NCI-H345 treated with DMSO at 0.1 percent for 48 hours (cell line): Measurements from ENCODE around the gene ADGRA3.

ENCODE experiments used
- DNase-seq: peaks from one replicate; lab custom pipeline; 2025; ENCODE audit not compliant: unreplicated experiment; lab: John Stamatoyannopoulos, UW

ADGRA3 gene, protein sequence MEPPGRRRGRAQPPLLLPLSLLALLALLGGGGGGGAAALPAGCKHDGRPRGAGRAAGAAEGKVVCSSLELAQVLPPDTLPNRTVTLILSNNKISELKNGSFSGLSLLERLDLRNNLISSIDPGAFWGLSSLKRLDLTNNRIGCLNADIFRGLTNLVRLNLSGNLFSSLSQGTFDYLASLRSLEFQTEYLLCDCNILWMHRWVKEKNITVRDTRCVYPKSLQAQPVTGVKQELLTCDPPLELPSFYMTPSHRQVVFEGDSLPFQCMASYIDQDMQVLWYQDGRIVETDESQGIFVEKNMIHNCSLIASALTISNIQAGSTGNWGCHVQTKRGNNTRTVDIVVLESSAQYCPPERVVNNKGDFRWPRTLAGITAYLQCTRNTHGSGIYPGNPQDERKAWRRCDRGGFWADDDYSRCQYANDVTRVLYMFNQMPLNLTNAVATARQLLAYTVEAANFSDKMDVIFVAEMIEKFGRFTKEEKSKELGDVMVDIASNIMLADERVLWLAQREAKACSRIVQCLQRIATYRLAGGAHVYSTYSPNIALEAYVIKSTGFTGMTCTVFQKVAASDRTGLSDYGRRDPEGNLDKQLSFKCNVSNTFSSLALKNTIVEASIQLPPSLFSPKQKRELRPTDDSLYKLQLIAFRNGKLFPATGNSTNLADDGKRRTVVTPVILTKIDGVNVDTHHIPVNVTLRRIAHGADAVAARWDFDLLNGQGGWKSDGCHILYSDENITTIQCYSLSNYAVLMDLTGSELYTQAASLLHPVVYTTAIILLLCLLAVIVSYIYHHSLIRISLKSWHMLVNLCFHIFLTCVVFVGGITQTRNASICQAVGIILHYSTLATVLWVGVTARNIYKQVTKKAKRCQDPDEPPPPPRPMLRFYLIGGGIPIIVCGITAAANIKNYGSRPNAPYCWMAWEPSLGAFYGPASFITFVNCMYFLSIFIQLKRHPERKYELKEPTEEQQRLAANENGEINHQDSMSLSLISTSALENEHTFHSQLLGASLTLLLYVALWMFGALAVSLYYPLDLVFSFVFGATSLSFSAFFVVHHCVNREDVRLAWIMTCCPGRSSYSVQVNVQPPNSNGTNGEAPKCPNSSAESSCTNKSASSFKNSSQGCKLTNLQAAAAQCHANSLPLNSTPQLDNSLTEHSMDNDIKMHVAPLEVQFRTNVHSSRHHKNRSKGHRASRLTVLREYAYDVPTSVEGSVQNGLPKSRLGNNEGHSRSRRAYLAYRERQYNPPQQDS (N-terminal part only)

DNA sequence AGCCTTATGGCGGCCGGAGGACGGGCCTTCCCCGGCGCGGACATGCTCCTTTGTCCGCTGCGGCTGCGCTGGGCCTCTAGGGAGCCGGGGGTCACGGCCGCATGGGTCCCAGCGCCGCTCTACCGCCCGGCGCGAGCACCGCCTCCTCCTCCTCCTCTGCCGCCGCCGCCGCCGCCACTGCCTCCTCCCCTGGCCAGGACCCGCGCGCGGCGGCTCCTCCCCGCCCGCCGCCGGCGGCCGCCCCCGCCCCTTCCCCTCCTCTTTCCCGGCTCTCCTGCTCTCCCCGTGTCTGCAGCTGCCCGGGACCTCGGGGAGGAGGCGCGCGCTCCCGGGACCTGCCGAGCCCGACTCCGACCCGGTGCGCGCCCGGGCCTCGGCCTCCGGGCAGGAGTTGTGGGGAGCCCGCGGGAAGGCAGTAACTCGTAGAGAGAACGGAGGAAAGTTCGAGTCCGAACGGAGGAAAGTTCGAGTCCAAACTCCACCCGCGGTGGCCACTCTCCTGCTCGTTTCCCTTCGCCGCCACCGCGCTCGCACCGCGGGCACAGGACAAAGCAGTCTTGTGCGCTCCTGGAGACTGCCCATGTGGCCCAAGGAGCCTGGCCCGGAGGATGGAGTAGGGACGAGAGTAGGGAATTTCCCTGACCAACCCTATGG is at the start of gene ADGRA3:
Gene ADGRA3, minus strand, starts transcription at position 179 of the 654 bp plus-strand sequence. CDS start 282 bp downstream, outside the sequence.
- DNase-seq = peak; percentile 15

DNA sequence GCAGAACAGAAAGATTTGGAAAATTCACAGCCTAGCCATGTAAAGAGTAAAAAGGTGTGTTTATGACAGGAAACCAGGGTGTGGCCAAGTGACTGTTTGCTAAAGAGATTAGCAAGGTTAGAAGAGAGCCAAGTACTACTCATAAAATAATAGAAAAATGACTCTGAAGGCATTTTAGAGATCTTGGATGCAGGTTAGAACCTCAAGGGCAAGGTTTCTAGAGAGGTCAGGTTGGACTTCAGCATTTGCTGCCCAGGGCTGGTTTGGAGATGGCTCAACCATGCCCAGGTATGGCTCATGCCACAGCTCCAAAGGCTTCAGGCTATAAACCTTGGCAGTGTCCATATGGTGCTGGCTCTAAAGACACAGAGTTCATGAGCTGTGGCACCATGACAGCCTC is 40.6 kb upstream of the ADGRA3 start:
- no peak for DNase-seq

GRCh38 chr4:22554670-22555069 is 38.8 kb upstream of the ADGRA3 start:
- no peak for DNase-seq

GRCh38 chr4:22553560-22553959 is 37.7 kb upstream of the ADGRA3 start:
- no peak for DNase-seq

DNA sequence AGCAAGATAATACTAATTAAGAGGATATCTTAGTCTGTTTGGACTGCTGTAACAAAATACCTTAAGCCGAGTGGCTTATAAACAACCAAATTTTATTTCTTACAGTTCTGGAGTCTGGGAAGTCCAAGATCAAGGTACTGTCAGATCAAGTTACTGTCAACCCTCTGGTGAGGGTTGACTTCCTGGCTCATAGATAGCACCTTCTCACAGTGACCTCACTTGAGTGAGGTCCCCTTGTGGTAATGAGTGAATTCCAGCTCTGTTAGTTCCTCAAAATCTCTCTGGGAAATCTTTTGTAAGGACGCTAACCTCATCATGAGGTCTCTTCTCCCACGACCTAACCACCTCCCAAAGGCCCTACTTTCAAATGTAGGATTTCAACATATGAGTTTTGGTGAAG is 36.9 kb upstream of the ADGRA3 start:
- DNase-seq = no peak

DNA sequence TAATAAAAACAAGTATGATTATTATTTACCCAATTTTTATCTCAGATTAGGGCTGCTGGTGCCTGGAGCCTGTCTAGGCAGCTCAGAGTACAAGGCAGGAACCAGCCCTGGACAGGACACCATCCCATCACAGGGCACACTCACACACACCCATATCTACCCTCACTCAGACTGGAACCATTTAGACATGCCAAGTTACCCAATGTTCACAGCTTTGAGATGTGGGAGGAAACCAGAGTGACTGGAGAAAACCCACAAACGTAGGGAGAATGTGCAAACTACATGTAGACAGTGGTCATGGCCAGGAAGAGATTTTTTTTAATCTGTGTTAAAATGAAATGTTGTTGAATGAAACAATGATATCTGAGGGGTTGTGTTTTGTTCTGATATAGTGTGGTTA is 35.7 kb upstream of the ADGRA3 start:
- DNase-seq = no peak

DNA sequence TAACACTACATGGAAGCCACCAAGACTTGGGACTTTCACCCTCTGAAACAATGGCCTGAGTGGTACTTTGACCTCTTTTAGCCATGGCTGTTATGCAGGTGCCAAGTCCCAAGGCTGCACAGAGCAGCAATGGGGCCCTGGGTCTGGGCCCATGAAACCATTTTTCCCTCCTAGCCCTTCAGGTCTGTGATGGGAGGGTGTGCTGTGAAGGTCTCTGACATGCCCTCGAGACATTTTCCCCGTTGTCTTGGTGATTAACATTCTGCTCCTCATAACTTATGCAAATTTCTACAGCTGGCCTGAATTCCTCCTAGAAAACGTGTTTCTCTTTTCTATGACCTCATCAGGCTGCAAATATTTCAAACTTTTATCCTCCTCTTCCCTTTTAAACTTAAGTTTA is 30.4 kb upstream of the ADGRA3 start:
- no peak for DNase-seq

DNA sequence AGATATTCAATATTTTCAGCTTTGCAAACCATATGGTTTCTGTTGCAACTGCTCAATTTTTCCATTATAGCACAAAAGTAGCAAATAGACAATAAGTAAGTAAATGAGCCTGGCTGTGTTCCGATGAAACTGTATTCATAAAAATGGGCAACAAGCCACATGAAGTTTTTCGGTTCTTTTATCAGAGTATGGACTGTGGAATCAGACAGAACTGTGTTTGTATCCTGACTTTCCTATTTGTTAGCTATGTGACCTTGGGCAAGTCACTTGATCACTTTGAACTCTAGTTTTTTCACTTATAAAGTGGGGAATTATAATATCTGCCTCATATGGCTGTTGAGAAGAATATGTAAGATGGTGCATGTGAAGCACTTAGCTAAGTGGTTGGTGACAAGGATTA is 23.4 kb upstream of the ADGRA3 start:
- no peak for DNase-seq

DNA sequence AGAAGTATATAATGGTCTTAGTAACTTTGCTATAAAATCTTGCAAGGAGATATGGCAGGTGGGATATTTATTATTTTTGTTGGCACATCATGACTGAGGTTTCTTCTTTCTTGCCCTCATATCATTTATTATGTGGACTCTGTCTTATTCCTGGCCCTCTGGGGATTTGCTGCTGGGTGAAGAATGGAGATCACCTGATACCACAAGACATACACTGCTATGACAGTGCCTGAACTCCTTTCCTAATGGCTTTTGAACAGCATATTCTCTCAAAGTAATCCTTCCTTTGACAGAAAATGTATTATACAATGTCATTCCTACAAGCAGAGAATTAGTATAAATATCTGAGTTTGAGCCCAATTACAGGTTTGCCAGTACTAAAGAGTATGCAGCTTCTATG is 22.0 kb upstream of the ADGRA3 start:
- DNase-seq = no peak

DNA sequence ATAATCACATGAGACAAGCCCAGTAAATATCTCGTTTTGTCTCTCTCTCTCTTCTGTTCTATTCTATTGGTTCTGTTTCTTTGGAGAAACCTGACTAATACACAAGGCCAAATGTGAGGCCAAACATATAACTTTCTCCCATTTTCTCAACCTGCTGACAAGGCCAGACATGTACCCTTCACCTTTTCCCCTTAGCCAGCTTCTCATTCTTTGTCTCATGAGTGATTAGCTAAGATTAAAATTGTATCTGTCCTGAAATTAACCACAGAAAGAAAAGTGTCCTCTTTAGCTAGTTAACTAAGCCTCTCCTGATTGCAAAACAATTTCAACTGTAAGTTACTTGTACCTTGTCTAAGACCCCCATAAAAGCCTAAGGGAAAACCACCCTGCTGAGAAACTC is 18.5 kb upstream of the ADGRA3 start:
- DNase-seq = no peak

DNA sequence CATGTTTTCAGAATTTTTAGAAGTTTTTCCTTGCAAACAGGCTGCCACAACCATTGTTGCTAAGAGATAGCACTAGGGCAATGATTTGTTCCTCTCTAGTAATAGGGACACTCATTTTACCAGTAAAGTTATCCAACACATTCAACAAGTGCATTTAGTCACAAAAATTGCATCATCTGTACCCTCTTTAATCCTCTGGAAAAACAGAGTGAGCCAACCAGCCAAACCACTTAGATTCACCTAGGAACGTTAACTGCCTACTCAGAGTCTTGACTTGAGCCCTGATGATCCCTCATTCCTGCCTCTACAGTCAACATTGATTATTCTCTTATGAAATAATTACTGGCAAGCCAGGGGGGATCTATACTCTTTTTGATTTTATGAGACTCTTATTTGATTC is 17.0 kb upstream of the ADGRA3 start:
- DNase-seq = no peak

DNA sequence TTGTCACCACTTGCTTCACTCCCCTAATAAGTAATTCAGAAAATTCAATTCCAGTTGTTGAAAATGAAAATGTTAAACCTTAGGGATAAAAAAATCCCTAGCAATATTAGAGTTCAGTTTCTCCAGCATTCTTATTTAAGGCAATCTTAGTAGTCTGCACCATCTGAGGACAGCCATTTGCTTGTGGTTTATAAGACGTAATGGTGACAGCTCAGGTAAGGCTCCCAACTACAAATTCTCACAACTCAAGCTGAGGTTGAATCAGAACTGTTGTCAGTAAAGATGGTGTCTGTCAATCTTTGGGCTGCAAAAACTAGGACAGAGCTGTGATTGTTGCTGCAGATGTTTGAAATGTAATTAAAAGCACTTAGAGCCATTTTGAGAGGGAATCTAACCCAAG is 16.3 kb upstream of the ADGRA3 start:
- DNase-seq = no peak

DNA sequence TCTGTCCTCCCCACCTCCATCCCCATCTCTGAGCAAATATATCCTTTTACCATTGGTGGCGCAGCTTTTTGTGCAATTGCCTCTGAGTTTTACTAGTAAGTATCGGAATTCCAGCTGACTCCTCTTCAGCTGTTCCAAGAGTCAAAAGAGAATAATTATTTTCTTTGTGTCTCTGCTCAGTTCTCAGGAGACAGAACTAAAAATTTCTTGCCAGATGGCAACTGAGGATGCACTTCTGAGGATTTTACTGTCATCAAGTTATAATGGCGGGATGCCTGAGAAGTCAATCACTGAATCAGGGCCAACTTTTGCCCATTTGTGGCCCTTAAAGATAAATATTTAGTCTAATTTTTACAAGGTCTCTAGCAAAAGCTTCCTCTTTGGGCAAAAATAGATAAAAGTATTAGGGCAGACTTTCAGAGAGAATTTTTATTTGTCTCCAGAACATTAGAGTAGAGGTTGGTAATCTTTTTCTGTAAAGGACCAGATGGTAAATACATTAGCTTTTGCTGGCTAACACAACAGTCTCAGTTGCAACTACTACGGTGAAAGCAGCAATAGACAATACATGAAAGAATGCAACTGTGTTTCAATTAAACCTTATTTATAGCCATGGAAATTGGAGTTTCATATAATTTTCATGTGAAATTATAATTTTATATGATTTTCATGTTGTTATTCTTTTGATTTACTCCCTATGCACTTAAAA is 15.6 kb upstream of the ADGRA3 start:
- DNase-seq = no peak

- DNase-seq = no peak
Measured at GRCh38 chr4:22524895-22525294, 9.0 kb upstream of the ADGRA3 start.

- DNase-seq = no peak
Measured at GRCh38 chr4:22522706-22523501, 7.0 kb upstream of the ADGRA3 start.

DNA sequence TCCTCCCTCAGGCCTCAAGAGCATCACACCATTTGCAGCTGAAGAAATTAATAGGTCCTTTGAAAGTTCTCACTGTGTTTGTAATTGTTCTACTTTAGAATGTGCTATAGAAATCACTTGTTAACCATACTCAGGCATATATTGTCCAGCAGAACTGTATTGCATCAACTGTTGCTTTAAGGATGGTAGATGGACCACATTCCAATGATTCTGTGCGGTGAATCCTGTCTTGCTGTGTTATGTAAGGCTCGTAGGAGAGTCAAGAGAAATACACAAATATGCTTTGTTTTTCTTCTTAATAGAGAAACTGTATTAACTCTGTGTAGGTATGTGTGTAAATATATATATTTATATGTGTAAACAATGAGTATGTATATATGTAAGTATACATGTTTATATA is 6.3 kb upstream of the ADGRA3 start:
- DNase-seq = no peak

DNA sequence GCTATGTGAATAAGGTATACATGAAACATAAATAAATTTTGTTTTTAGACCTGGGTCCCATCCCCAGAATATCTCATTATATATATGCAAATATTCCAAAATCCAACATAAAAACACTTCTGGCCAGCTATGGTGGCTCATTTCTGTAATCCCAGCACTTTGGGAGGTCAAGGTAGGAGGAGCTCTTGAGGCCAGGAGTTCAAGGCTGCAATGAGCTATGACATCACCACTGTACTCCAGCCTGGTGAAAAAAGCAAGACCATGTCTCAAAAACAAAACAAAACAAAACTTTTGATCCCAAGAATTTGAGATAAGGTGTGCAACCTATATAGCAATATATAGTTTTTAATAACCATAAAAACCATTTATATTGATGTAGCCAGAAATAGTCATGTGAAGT is 5.4 kb upstream of the ADGRA3 start:
- no peak for DNase-seq

GRCh38 chr4:22515145-22515887 is 550 bp downstream of the ADGRA3 start:
- DNase-seq = peak; percentile 24

GRCh38 chr4:22514481-22514880 is 1.4 kb downstream of the ADGRA3 start:
- no peak for DNase-seq
